Trophoblast cell (in vitro differentiated cells and primary cell): Measurements from ENCODE around the gene ZNF575.

Experiments used
- DNase-seq, 2 donors: peaks; one replicate each; pipeline ENCODE4 v3.0.0-alpha.2; 2016
- H2AFZ ChIP-seq: 2 replicates; pipeline ENCODE4 v1.6.1; 2013; ENCODE audit warnings: low read length, moderate library complexity, mild to moderate bottlenecking; ENCODE audit not compliant: insufficient read depth, poor library complexity
- H2AK5ac ChIP-seq: 2 replicates; pipeline ENCODE4 v1.6.1; 2013; ENCODE audit warnings: mild to moderate bottlenecking, low read length
- H2BK120ac ChIP-seq: 2 replicates; pipeline ENCODE4 v1.6.1; 2013; ENCODE audit warnings: low read length, mild to moderate bottlenecking, moderate library complexity; ENCODE audit not compliant: insufficient read depth, poor library complexity
- H2BK12ac ChIP-seq: 2 replicates; pipeline ENCODE4 v1.6.1; 2013; ENCODE audit warnings: mild to moderate bottlenecking, low read length, moderate library complexity
- H2BK5ac ChIP-seq: 2 replicates; pipeline ENCODE4 v1.6.1; 2013; ENCODE audit warnings: low read length, low read depth, moderate library complexity, mild to moderate bottlenecking; ENCODE audit not compliant: poor library complexity
- H3K14ac ChIP-seq: 2 replicates; pipeline ENCODE4 v1.6.1; 2013; ENCODE audit warnings: mild to moderate bottlenecking, low read length
- H3K18ac ChIP-seq: 2 replicates; pipeline ENCODE4 v1.6.1; 2013; ENCODE audit warnings: mild to moderate bottlenecking, low read length
- H3K23ac ChIP-seq: 2 replicates; pipeline ENCODE4 v1.6.1; 2013; ENCODE audit warnings: low read length
- H3K27ac ChIP-seq: 2 replicates; pipeline ENCODE4 v1.5.1; 2013; ENCODE audit warnings: low read depth, mild to moderate bottlenecking, inconsistent platforms, low read length, moderate library complexity
- H3K27me3 ChIP-seq: 2 replicates; pipeline ENCODE4 v1.6.1; 2013; ENCODE audit warnings: inconsistent platforms, mild to moderate bottlenecking, low read length, moderate library complexity; ENCODE audit not compliant: insufficient read depth
- H3K36me3 ChIP-seq, 2 experiments: 1 replicate in 1 of 2; 2 replicates in 1 of 2; pipeline ENCODE4 v1.6.1; 2013; ENCODE audit warnings: low read length in 2 of 2, mild to moderate bottlenecking in 2 of 2, moderate library complexity in 1 of 2; ENCODE audit not compliant: insufficient read depth in 2 of 2, control insufficient read depth in 1 of 2
- H3K4ac ChIP-seq: 2 replicates; pipeline ENCODE4 v1.6.1; 2013; ENCODE audit warnings: low read depth, mild to moderate bottlenecking, low read length, moderate library complexity
- H3K4me1 ChIP-seq, 2 experiments: 1 replicate in 1 of 2; 2 replicates in 1 of 2; pipeline ENCODE4 v1.6.1; 2013; ENCODE audit warnings: low read length in 2 of 2, mild to moderate bottlenecking in 2 of 2, moderate library complexity in 1 of 2; ENCODE audit not compliant: insufficient read depth in 2 of 2, control insufficient read depth in 1 of 2
- H3K4me2 ChIP-seq: 2 replicates; pipeline ENCODE4 v1.6.1; 2013; ENCODE audit warnings: inconsistent platforms, mild to moderate bottlenecking, low read length, moderate library complexity
- H3K4me3 ChIP-seq: 2 replicates; pipeline ENCODE4 v1.5.1; 2013; ENCODE audit warnings: mild to moderate bottlenecking, low read depth, low read length, inconsistent platforms
- H3K79me1 ChIP-seq: one replicate; pipeline ENCODE4 v1.6.1; 2013; ENCODE audit warnings: low read length
- H3K79me2 ChIP-seq: 2 replicates; pipeline ENCODE4 v1.6.1; 2013; ENCODE audit warnings: low read length, mild to moderate bottlenecking; ENCODE audit not compliant: control insufficient read depth, insufficient read depth, poor library complexity
- H3K9ac ChIP-seq: 2 replicates; pipeline ENCODE4 v1.6.1; 2013; ENCODE audit warnings: mild to moderate bottlenecking, low read length
- H3K9me3 ChIP-seq: 2 replicates; pipeline ENCODE4 v1.6.1; 2013; ENCODE audit warnings: low read depth, mild to moderate bottlenecking, control low read depth, inconsistent platforms, low read length; ENCODE audit not compliant: insufficient read depth
- H4K12ac ChIP-seq: 2 replicates; pipeline ENCODE4 v1.6.1; 2013; ENCODE audit warnings: low read depth, mild to moderate bottlenecking, low read length, moderate library complexity
- H4K8ac ChIP-seq: 2 replicates; pipeline ENCODE4 v1.6.1; 2013; ENCODE audit warnings: low read depth, mild to moderate bottlenecking, low read length, moderate library complexity
- H4K91ac ChIP-seq: one replicate; pipeline ENCODE4 v1.6.1; 2013; ENCODE audit warnings: low read depth, mild to moderate bottlenecking, low read length, moderate library complexity
- WGBS: extraction: QIAGEN DNeasy Blood & Tissue Kit; methylation state at CpG from one replicate; pipeline ENCODE4 v1.1.7; 2013; ENCODE audit warnings: missing lambda C conversion rate; ENCODE audit not compliant: insufficient read length, insufficient coverage; ENCODE audit errors: extremely low coverage; 5-methylcytosine and 5-hydroxymethylcytosine counted together

ZNF575 gene

DNA sequence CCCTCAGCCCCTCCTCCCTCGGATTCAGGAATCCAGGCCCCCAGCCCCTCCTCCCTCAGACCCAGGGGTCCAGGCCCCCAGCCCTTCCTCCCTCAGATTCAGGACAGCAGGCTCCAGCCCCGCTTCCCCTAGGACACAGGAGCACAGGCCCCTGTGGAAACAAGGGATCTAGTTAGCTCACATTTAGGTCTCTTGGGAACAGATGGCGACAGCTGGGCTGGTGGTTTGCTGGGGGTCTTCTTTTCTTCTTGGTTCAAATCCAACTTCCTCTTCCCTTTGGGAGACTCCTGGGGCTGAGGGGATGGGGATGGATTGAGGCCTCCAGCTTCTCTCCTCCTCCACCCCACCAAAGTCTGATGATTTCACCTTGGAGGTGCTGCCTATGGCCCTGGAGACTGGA is 19.6 kb downstream of the ZNF575 start:
- no peak overlapping the region for H3K4me3 ChIP-seq
- no peak overlapping the region for H2AK5ac ChIP-seq
- H3K14ac ChIP-seq = no peak overlapping the region
- H2AFZ ChIP-seq = no peak overlapping the region
- H3K27me3 ChIP-seq = no peaks in the 10 kb centered on the region
- H3K79me2 ChIP-seq = no peaks in the 10 kb centered on the region
- no peak overlapping the region for H3K27ac ChIP-seq
- H3K4me2 ChIP-seq = no peak overlapping the region
- WGBS = no CpG with 5 or more reads among the region's 3 CpGs
- H3K9ac ChIP-seq = no peak overlapping the region
- H3K79me1 ChIP-seq = no peaks in the 10 kb centered on the region
- H3K23ac ChIP-seq = no peak overlapping the region
- no peaks in the 10 kb centered on the region for H3K9me3 ChIP-seq
- DNase-seq = no peak
- no peak overlapping the region for H4K91ac ChIP-seq
- no peak overlapping the region for H2BK120ac ChIP-seq
- H3K4ac ChIP-seq = no peak overlapping the region
- H4K12ac ChIP-seq = no peak overlapping the region
- H3K18ac ChIP-seq = no peak overlapping the region
- H2BK12ac ChIP-seq = no peak overlapping the region
- no peak overlapping the region for H2BK5ac ChIP-seq
- peaks cover 43 to 56% of the 10 kb centered on the region in 2 experiments for H3K36me3 ChIP-seq
- H3K4me1 ChIP-seq = no peaks in the 10 kb centered on the region
- H4K8ac ChIP-seq = no peak overlapping the region

DNA sequence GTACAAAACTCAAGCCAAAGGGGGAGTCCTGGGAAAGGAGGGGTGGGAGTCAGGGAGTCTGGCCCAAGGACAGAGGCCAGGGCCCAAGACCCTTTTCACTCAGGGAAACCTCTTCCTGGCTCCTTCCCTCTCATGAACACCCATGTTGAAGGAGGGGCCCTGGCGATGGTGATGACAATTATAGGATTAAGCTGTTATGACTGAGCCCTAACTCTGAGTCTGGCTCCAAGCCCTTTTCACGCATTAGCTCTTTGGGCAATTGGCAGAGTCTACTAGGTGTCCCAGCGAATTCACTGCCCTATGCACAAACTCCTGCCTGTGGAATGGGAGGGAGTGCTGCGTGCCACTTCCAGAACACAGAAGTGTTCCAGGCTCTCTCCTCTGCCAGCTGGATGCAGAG is 20.7 kb downstream of the ZNF575 start:
- no peak overlapping the region for H2AFZ ChIP-seq
- H3K4ac ChIP-seq = no peak overlapping the region
- H2BK120ac ChIP-seq = no peak overlapping the region
- H2AK5ac ChIP-seq = no peak overlapping the region
- no CpG with 5 or more reads among the region's 4 CpGs for WGBS
- no peak overlapping the region for H3K23ac ChIP-seq
- peaks cover 45 to 58% of the 10 kb centered on the region in 2 experiments for H3K36me3 ChIP-seq
- no peak overlapping the region for H3K4me2 ChIP-seq
- H3K27ac ChIP-seq = no peak overlapping the region
- no peak overlapping the region for H4K91ac ChIP-seq
- no peak overlapping the region for H2BK12ac ChIP-seq
- H3K18ac ChIP-seq = no peak overlapping the region
- no peak overlapping the region for H2BK5ac ChIP-seq
- H3K9me3 ChIP-seq = no peaks in the 10 kb centered on the region
- no peak overlapping the region for H3K14ac ChIP-seq
- H3K9ac ChIP-seq = no peak overlapping the region
- no peak for DNase-seq
- H3K4me1 ChIP-seq = no peaks in the 10 kb centered on the region
- no peaks in the 10 kb centered on the region for H3K27me3 ChIP-seq
- no peak overlapping the region for H3K4me3 ChIP-seq
- H3K79me1 ChIP-seq = no peaks in the 10 kb centered on the region
- H4K12ac ChIP-seq = no peak overlapping the region
- H3K79me2 ChIP-seq = no peaks in the 10 kb centered on the region
- H4K8ac ChIP-seq = no peak overlapping the region

DNA sequence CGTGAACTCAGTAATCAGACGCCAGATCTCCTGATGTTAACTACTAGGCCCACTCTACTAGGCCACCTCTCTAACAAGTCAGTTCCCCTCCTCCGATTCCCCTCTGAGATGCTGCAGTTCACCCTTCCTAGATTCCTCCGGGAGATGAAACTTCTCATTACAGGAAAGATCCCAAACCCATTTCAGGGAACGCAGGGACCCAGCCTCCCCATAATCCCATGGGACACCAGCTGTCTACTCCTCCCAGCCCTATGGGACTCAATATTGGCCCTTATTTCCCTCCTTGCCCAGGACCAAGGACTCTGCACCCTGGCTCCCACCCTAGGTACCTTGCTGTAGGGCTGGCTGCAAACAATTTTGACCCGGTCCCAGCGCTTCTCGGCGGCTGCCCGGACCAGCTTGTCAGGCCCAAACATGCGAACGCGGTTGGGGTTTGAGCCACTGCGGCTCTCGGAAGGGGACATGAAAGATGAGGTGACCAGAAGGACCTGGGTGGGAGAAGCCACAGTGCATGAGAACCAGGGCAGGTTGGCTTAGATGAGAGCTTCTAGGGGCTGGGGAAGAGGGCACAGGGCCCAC is 21.4 kb downstream of the ZNF575 start:
- WGBS = no CpG with 5 or more reads among the region's 15 CpGs
- Histone ChIP-seq H3K23ac (no peak overlapping the region), H3K4me1 (no peaks in the 10 kb centered on the region), H2BK120ac (no peak overlapping the region), H4K12ac (no peak overlapping the region), H3K9ac (no peak overlapping the region), H4K8ac (no peak overlapping the region), H2BK5ac (no peak overlapping the region), H3K27me3 (no peaks in the 10 kb centered on the region), H3K4ac (no peak overlapping the region), H3K18ac (no peak overlapping the region), H3K4me3 (no peak overlapping the region), H4K91ac (no peak overlapping the region), H3K36me3 (peaks cover 45 to 56% of the 10 kb centered on the region in 2 experiments), H2BK12ac (no peak overlapping the region), H3K79me1 (no peaks in the 10 kb centered on the region), H2AFZ (no peak overlapping the region), H3K9me3 (no peaks in the 10 kb centered on the region), H3K27ac (no peak overlapping the region), H3K4me2 (no peak overlapping the region), H3K14ac (no peak overlapping the region), H2AK5ac (no peak overlapping the region), H3K79me2 (no peaks in the 10 kb centered on the region)
- no peak for DNase-seq

DNA sequence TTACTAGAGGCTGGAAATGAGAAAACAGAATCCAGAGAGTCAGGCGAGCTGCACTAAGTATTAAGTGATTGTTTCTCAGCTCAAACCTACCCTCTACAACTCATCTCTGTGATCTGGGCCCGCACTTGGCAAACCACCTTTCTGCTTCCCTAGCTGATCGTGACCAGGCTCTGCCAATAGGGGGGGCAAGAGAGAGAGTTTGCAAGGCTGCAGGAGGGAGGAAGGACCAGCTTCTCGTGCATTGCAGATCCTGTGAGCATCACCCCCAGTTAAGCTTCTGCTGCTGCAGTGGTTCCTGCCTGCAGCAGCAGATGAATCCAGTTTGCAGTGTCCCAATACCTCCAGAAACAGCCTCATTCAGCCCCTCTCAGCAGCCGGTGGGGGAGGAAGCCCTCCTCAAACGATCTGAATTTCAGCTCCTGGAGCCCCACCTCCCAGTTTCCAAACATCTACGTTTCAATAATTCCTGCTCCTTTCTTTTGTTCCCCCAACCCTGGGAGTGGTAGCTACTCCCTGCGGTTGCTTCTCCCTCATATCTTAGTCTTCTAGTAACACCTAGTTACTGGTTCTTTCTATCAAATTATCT is 22.3 kb downstream of the ZNF575 start:
- Histone ChIP-seq H3K27me3 (no peaks in the 10 kb centered on the region), H4K8ac (no peak overlapping the region), H3K4me2 (no peak overlapping the region), H3K4ac (no peak overlapping the region), H4K91ac (no peak overlapping the region), H3K23ac (no peak overlapping the region), H2AK5ac (no peak overlapping the region), H3K4me1 (no peaks in the 10 kb centered on the region), H3K27ac (no peak overlapping the region), H4K12ac (no peak overlapping the region), H2BK5ac (no peak overlapping the region), H3K14ac (no peak overlapping the region), H3K9me3 (no peaks in the 10 kb centered on the region), H3K36me3 (peaks cover 46 to 51% of the 10 kb centered on the region in 2 experiments), H3K79me2 (no peaks in the 10 kb centered on the region), H2BK12ac (no peak overlapping the region), H3K18ac (no peak overlapping the region), H3K4me3 (no peak overlapping the region), H3K79me1 (no peaks in the 10 kb centered on the region), H3K9ac (no peak overlapping the region), H2AFZ (no peak overlapping the region), H2BK120ac (no peak overlapping the region)
- no CpG with 5 or more reads among the region's 8 CpGs for WGBS
- DNase-seq = peak; percentile 54 to 73
